HCT116 (cell line): Measurements from ENCODE around the gene GPX2. TPM values are rescaled to one million over a fixed set of nuclear protein-coding genes. Genes with fewer than 3 reads are reported as not detected.

ENCODE experiments used
- ATAC-seq: fragments of 200-7000 bp; cut with Tn5 transposase; 2 replicates; pipeline ENCODE4 v1.9.1; 2020; ENCODE audit warnings: mild to moderate bottlenecking, moderate library complexity
- BruUV-seq: library from RNA; stranded (reverse); fragments of 400-500 nt; replicated peaks from 2 replicates; lab custom pipeline; 2021; lab: Mats Ljungman, UMichigan
- CTCF ChIA-PET: fragments of 300-600 bp; sonication (Branson Sonifier 250); formaldehyde crosslinking; loops from one replicate; lab custom pipeline; 2021; ENCODE audit warnings: antibody characterized with exemption; lab: Charles Lee
- POLR2A ChIA-PET: fragments of 300-600, 350-600 bp; sonication (Branson Sonifier 250); formaldehyde crosslinking; loops from one replicate; lab custom pipeline; 2021; ENCODE audit warnings: antibody characterized with exemption; lab: Charles Lee
- RAD21 ChIA-PET, 2 experiments: fragments of 300-600 bp; sonication (Branson Sonifier 250); formaldehyde crosslinking; loops; one replicate each; lab custom pipeline; 2023; ENCODE audit warnings: low total read pairs in 2 of 2; ENCODE audit not compliant: uncharacterized antibody in 2 of 2, unreplicated experiment in 2 of 2, low non-redundant PET in 1 of 2; lab: Charles Lee
- DNase-seq: peaks from one replicate; pipeline ENCODE4 v3.0.0-alpha.2; 2010; ENCODE audit warnings: low read depth, low spot score
- H2AFZ ChIP-seq: fragments of 200-600 bp; shearing (Covaris generic), sonication (generic); 2 replicates; pipeline ENCODE4 v1.6.1; 2017; ENCODE audit warnings: low read depth, mixed run types, mixed read lengths, antibody characterized with exemption, low read length; ENCODE audit not compliant: poor library complexity, severe bottlenecking
- H3K27ac ChIP-seq: 2 replicates; pipeline ENCODE4 v1.5.1; 2012; ENCODE audit warnings: low read depth, low read length
- H3K27me3 ChIP-seq: fragments of 200-600 bp; sonication (generic); 2 replicates; pipeline ENCODE4 v1.6.1; 2016; ENCODE audit warnings: mixed run types, low read length, mixed read lengths; ENCODE audit not compliant: insufficient read depth
- H3K36me3 ChIP-seq, 2 experiments: fragments of 200-500 bp in 1 of 2; fragments of 200-600 bp in 1 of 2; sonication (Bioruptor generic) in 1 of 2; sonication (generic) in 1 of 2; 2 replicates each; pipeline versions ENCODE4 v1.5.1 to v1.6.1; 2014 to 2016; ENCODE audit warnings: low read length in 2 of 2, inconsistent platforms in 1 of 2, mixed read lengths in 1 of 2, mixed run types in 1 of 2; ENCODE audit not compliant: insufficient read depth in 2 of 2, control insufficient read depth in 1 of 2
- H3K4me1 ChIP-seq, 2 experiments: fragments of 200-600 bp in 1 of 2; sonication (generic) in 1 of 2; 2 replicates each; pipeline versions ENCODE4 v1.5.1 to v1.6.1; 2012 to 2017; ENCODE audit warnings: low read length in 2 of 2, inconsistent platforms in 1 of 2, mild to moderate bottlenecking in 1 of 2, mixed read lengths in 1 of 2, mixed run types in 1 of 2, moderate library complexity in 1 of 2; ENCODE audit not compliant: insufficient read depth in 2 of 2, control insufficient read depth in 1 of 2
- H3K4me2 ChIP-seq: fragments of 200-600 bp; sonication (generic); 2 replicates; pipeline ENCODE4 v1.6.1; 2017; ENCODE audit warnings: mixed run types, low read length, mixed read lengths
- H3K4me3 ChIP-seq, 2 experiments: fragments of 200-600 bp in 1 of 2; sonication (generic) in 1 of 2; replicated peaks in 1 of 2; 2 replicates each; pipeline ENCODE4 v1.5.1; 2011 to 2016; ENCODE audit warnings: low read length in 2 of 2, control low read depth in 1 of 2, low read depth in 1 of 2, mild to moderate bottlenecking in 1 of 2, mixed read lengths in 1 of 2, mixed run types in 1 of 2
- H3K79me2 ChIP-seq: fragments of 200-600 bp; sonication (generic); 2 replicates; pipeline ENCODE4 v1.6.1; 2017; ENCODE audit warnings: mild to moderate bottlenecking, mixed run types, low read length, moderate library complexity, mixed read lengths; ENCODE audit not compliant: insufficient read depth
- H3K9ac ChIP-seq: fragments of 200-600 bp; sonication (generic); 2 replicates; pipeline ENCODE4 v1.6.1; 2016; ENCODE audit warnings: low read length, mixed read lengths
- H3K9me2 ChIP-seq: fragments of 200-600 bp; sonication (generic), shearing (Covaris generic); 2 replicates; pipeline ENCODE4 v1.6.1; 2017; ENCODE audit warnings: mixed run types, mild to moderate bottlenecking, moderate library complexity; ENCODE audit not compliant: insufficient read depth
- H3K9me3 ChIP-seq, 2 experiments: fragments of 200-500 bp in 1 of 2; fragments of 200-600 bp in 1 of 2; sonication (Bioruptor generic) in 1 of 2; sonication (generic) in 1 of 2; 2 replicates each; pipeline ENCODE4 v1.6.1; 2014 to 2017; ENCODE audit warnings: low read length in 2 of 2, mixed read lengths in 2 of 2, inconsistent platforms in 1 of 2, low read depth in 1 of 2, mild to moderate bottlenecking in 1 of 2, mixed run types in 1 of 2, moderate library complexity in 1 of 2; ENCODE audit not compliant: control insufficient read depth in 1 of 2, insufficient read depth in 1 of 2
- H4K20me1 ChIP-seq: fragments of 200-600 bp; sonication (generic), shearing (Covaris generic); 2 replicates; pipeline ENCODE4 v1.6.1; 2017; ENCODE audit warnings: mixed run types, mild to moderate bottlenecking, moderate library complexity; ENCODE audit not compliant: insufficient read depth
- EZH2 ChIP-seq: fragments of 200-600 bp; sonication (generic); IDR thresholded peaks from 2 replicates; pipeline ENCODE4 v1.6.1; 2017; ENCODE audit warnings: antibody characterized with exemption, mixed run types
- FOSL1 ChIP-seq: IDR thresholded peaks from 2 replicates; pipeline ENCODE4 v1.6.1; 2012; ENCODE audit warnings: low read depth
- POLR2A ChIP-seq: IDR thresholded peaks from 2 replicates; pipeline ENCODE4 v1.7.0; 2011; ENCODE audit warnings: borderline replicate concordance; ENCODE audit not compliant: insufficient read depth, insufficient read length; ENCODE audit errors: extremely low read depth
- POLR2AphosphoS5 ChIP-seq: IDR thresholded peaks from 2 replicates; pipeline ENCODE4 v1.6.1; 2011; ENCODE audit warnings: mild to moderate bottlenecking, low read depth, low read length, moderate library complexity
- RAD21 ChIP-seq: IDR thresholded peaks from 2 replicates; pipeline ENCODE4 v1.6.1; 2012; ENCODE audit warnings: low read depth, mild to moderate bottlenecking
- SRF ChIP-seq: IDR thresholded peaks from 2 replicates; pipeline ENCODE4 v1.6.1; 2012; ENCODE audit warnings: low read depth
- YY1 ChIP-seq: IDR thresholded peaks from 2 replicates; pipeline ENCODE4 v1.6.1; 2011; ENCODE audit warnings: low read length, low read depth, moderate library complexity, mild to moderate bottlenecking; ENCODE audit not compliant: insufficient replicate concordance; ENCODE audit errors: extremely low read depth
- ZFX ChIP-seq: fragments of 450-650 bp; IDR thresholded peaks from 2 replicates; pipeline ENCODE4 v1.6.1; 2017
- ZNF274 ChIP-seq: fragments of 200-500 bp; sonication (Bioruptor generic); IDR thresholded peaks from 2 replicates; pipeline ENCODE4 v1.6.1; 2014; ENCODE audit warnings: mild to moderate bottlenecking, low read depth, low read length, inconsistent platforms
- intact Hi-C: fragments of 100-400 bp; cut with micrococcal nuclease; formaldehyde crosslinking; loops from 2 replicates; pipeline ENCODE4 v1.10.0; 2022
- total RNA-seq: library from RNA; stranded (reverse); gene quantifications from one replicate; pipeline ENCODE4 v1.2.1, GENCODE V29; 2021; ENCODE audit not compliant: unreplicated experiment
- TF ChIP-seq, protein P1 (sequence below), 3 experiments: fragments of 200-600 bp in 1 of 3; sonication (generic) in 1 of 3; IDR thresholded peaks in 2 of 3; conservative IDR thresholded peaks in 1 of 3; 2 replicates each; pipeline ENCODE4 v1.5.1; 2012 to 2017; ENCODE audit warnings: low read depth in 2 of 3, low read length in 2 of 3, antibody characterized with exemption in 1 of 3, borderline replicate concordance in 1 of 3, control low read depth in 1 of 3, mild to moderate bottlenecking in 1 of 3, mixed read lengths in 1 of 3, mixed run types in 1 of 3, moderate library complexity in 1 of 3; ENCODE audit not compliant: insufficient read depth in 1 of 3
- TF ChIP-seq, protein P2 (sequence below): IDR thresholded peaks from 2 replicates; pipeline ENCODE4 v1.6.1; 2011; ENCODE audit warnings: mild to moderate bottlenecking, low read length, moderate library complexity; ENCODE audit not compliant: insufficient replicate concordance; ENCODE audit errors: extremely low read depth
- TF ChIP-seq, protein P3 (sequence below): IDR thresholded peaks from 2 replicates; pipeline ENCODE4 v1.6.1; 2012; ENCODE audit warnings: low read depth

GPX2 gene
- total RNA-seq, 1 experiment from 2014 or later, result 0.61 TPM

DNA sequence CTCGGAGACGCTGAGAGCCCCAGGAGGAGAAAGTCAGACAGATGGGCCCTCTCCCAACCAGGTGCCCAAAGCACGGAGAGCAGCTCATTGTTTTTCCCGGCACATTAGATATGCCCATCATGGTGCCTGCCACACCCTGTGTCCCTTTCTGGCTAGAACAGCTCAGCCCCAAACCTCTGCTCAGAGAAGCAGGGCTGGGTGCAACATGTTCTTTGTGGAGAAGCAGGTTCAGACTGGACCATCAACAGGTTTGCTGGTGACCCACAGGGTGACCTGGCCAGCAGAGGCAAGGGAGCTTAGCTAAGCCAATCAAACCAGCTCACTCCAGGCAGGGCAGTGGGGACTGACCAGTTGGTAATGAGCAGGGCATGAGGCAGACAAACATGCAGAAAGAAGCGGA lies 16.2 kb upstream of the GPX2 start:
- RAD21 ChIA-PET, result no interaction called here
- POLR2A ChIA-PET, result no interaction called here
- H3K27ac ChIP-seq, result no peak overlapping the region
- BruUV-seq, result no TSS peak
- no peak for TF ChIP-seq FOSL1
- TF ChIP-seq YY1, result no peak
- TF ChIP-seq ZNF274, result no peak
- no peak for TF ChIP-seq POLR2A
- TF ChIP-seq RAD21, result no peak
- no peak for TF ChIP-seq ZFX
- TF ChIP-seq EZH2, result no peak
- TF ChIP-seq, protein P1, sequence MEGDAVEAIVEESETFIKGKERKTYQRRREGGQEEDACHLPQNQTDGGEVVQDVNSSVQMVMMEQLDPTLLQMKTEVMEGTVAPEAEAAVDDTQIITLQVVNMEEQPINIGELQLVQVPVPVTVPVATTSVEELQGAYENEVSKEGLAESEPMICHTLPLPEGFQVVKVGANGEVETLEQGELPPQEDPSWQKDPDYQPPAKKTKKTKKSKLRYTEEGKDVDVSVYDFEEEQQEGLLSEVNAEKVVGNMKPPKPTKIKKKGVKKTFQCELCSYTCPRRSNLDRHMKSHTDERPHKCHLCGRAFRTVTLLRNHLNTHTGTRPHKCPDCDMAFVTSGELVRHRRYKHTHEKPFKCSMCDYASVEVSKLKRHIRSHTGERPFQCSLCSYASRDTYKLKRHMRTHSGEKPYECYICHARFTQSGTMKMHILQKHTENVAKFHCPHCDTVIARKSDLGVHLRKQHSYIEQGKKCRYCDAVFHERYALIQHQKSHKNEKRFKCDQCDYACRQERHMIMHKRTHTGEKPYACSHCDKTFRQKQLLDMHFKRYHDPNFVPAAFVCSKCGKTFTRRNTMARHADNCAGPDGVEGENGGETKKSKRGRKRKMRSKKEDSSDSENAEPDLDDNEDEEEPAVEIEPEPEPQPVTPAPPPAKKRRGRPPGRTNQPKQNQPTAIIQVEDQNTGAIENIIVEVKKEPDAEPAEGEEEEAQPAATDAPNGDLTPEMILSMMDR (IDR thresholded peaks at IDR 0.05 in 2 of 3, conservative IDR thresholded peaks at IDR 0.05 in 1 of 3; ENCODE audit: borderline replicate concordance in 1 of 3, insufficient read depth in 1 of 3, low read depth in 2 of 3, low read length in 2 of 3), result no peak
- TF ChIP-seq POLR2AphosphoS5, result no peak
- TF ChIP-seq, protein P2, sequence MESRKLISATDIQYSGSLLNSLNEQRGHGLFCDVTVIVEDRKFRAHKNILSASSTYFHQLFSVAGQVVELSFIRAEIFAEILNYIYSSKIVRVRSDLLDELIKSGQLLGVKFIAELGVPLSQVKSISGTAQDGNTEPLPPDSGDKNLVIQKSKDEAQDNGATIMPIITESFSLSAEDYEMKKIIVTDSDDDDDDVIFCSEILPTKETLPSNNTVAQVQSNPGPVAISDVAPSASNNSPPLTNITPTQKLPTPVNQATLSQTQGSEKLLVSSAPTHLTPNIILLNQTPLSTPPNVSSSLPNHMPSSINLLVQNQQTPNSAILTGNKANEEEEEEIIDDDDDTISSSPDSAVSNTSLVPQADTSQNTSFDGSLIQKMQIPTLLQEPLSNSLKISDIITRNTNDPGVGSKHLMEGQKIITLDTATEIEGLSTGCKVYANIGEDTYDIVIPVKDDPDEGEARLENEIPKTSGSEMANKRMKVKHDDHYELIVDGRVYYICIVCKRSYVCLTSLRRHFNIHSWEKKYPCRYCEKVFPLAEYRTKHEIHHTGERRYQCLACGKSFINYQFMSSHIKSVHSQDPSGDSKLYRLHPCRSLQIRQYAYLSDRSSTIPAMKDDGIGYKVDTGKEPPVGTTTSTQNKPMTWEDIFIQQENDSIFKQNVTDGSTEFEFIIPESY, result no peak
- TF ChIP-seq SRF, result no peak
- TF ChIP-seq, protein P3, sequence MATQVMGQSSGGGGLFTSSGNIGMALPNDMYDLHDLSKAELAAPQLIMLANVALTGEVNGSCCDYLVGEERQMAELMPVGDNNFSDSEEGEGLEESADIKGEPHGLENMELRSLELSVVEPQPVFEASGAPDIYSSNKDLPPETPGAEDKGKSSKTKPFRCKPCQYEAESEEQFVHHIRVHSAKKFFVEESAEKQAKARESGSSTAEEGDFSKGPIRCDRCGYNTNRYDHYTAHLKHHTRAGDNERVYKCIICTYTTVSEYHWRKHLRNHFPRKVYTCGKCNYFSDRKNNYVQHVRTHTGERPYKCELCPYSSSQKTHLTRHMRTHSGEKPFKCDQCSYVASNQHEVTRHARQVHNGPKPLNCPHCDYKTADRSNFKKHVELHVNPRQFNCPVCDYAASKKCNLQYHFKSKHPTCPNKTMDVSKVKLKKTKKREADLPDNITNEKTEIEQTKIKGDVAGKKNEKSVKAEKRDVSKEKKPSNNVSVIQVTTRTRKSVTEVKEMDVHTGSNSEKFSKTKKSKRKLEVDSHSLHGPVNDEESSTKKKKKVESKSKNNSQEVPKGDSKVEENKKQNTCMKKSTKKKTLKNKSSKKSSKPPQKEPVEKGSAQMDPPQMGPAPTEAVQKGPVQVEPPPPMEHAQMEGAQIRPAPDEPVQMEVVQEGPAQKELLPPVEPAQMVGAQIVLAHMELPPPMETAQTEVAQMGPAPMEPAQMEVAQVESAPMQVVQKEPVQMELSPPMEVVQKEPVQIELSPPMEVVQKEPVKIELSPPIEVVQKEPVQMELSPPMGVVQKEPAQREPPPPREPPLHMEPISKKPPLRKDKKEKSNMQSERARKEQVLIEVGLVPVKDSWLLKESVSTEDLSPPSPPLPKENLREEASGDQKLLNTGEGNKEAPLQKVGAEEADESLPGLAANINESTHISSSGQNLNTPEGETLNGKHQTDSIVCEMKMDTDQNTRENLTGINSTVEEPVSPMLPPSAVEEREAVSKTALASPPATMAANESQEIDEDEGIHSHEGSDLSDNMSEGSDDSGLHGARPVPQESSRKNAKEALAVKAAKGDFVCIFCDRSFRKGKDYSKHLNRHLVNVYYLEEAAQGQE, result no peak
- H2AFZ ChIP-seq, result no peak overlapping the region
- no peak overlapping the region for H3K4me2 ChIP-seq
- CTCF ChIA-PET, result no interaction called here
- H3K9me2 ChIP-seq, result no peaks in the 10 kb centered on the region
- no peaks in the 10 kb centered on the region for H3K4me1 ChIP-seq
- H3K36me3 ChIP-seq, result no peaks in the 10 kb centered on the region
- no peaks in the 10 kb centered on the region for H3K27me3 ChIP-seq
- no peaks in the 10 kb centered on the region for H3K79me2 ChIP-seq
- H4K20me1 ChIP-seq, result no peaks in the 10 kb centered on the region
- H3K9ac ChIP-seq, result no peak overlapping the region
- no peak for ATAC-seq
- H3K4me3 ChIP-seq, result no peak overlapping the region
- no peak for DNase-seq
- H3K9me3 ChIP-seq, result no peaks in the 10 kb centered on the region
- intact Hi-C loops, result no loop called here
